ENCODE measurements around the gene SHISA7.
A peak's percentile ranks its signal among the peaks of the same experiment; 100 is the strongest.

SHISA7 gene

DNA sequence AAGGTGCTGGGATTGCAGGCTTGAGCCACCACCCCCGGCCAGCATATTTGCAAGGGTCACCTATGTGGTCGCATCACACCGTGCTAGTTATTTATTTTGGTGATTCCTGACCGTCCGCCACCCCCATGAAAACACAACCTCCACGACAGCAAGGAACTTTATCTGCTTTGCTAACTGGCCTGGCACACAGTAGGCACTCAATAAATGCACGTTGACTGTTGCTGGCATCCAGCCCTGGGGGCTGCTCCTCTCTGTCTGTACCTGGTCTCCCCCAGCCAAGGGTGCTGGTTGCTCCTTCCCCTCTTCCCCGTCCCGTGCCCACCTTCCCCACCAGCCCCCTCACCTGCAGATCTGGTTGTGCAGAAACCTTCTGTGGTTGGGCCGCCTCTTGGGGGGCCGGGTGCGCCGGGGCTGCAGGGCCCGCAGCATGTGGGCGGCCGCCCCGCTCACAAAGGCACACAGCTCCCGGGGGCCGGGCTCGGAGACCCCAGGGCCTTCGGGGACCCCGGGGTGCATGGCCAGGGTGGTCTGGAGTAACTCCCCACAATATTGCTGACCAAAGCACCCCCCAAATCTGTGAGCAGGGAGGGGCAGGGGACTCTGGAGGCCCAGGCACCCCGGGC, 21.1 kb upstream of the SHISA7 start:
- no peak for DNase-seq (ENCODE audit: low read depth in 1 of 2, low spot score in 1 of 2)

DNA sequence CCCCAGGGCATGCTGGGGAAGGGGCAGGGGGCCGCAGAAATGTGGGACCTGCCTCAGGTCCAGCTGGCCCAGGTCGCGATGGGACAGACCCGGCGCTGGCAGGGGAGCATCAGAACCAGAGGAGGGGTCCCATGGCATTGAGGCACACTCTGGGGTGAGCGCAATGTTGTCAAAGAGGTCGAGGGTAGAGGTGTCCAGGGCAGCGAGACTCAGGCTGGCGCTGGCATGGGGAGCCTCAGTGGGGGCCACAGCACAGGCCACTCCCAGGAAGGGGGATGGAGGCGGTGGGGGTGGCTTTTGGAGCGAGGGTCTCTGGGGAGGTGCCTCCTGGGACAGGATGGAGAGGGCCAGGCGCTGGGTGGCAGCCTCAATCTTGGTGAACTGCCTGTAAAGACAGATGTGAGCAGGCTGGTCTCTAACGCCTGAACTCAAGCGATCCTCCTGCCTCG, 20.5 kb upstream of the SHISA7 start:
- no peak for DNase-seq (ENCODE audit: low read depth in 1 of 2, low spot score in 1 of 2)

DNA sequence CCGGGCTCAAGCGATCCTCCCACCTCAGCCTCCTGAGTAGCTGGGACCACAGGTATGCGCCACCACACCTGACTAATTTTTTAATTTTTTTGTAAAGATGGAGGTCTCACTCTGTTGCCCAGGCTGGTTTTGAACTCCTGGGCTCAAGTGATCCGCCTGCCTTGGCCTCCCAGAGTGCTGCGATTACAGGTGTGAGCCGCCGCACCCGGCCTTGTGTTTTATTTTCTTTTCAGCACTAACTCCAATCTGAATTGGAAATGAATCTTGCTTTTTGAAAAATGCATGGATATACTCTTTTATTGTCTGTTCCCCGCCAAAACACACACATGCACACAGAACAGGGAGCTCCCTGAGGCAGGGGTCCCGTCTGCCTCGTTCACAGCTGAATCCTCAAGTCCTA, 19.6 kb upstream of the SHISA7 start:
- DNase-seq (ENCODE audit: low read depth in 1 of 2, low spot score in 1 of 2): no peak

DNA sequence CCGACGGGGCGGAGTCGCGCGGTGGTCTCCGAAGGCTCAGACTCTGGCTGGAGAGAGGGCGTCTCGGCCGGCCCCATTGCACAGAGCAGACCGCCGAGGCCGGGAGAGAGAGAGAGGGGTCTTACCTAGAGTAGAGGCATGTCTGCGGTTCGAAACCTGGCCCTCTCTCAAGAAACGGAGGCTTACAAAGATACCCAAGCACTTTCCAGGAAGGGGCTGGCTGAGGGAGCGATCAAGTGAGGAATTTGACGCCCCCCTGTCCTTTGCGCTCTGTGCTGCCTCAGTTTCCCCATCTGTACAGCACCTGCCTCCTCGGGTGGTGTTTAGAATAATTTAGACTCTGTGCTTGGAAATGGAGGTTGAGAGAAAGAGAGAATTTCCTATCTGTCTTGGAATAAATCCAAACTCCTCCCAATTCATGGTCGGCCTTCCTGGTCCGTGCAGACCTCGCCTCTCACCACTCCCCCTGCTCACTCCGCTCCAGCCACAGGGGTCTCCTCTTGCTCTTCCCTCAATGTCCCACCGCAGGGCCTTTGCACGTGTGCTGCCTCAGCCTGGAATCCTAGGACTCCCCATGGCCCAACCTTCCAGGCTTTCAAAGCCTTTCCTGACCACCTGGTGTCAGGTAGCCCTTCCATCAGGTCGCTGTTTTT, 19.0 kb upstream of the SHISA7 start:
- no peak for DNase-seq (ENCODE audit: low read depth in 1 of 2, low spot score in 1 of 2)

DNA sequence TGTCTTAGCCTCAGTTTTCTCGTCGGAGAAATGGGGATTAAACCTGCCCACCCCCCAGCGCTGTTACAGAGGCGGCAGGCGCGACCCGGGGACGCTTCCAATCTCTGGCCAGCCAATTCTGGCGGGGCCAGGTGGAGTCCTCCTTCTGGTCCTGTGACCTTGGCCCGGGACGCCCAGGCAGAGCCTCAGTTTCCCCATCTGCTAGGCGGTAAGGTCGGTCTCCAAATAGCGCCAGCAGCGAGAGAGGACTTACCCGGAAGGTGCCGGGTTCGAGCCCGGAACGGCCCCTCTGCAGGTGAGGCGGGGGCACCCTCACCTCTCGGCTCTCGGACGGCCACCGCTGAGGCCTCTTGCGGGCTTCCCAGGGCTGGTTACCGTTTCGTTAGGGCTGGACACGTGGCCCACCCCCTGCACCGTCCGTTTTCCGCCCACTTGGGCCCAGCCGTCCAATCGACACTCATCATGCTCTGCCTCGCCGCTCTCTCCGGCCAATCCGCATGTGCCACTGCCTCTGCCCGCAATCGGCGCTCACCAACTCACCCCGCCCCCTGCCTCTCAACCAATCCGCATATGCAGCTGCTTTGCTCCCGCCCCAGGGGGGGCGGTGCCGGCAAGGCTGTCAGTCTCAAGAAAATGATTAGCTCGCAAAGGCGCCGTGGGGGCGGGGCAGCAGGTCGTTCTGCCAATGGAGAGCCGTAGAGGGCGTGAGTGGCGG, 18.3 kb upstream of the SHISA7 start, which contains the start of gene ISOC2:
Gene ISOC2 (minus strand): TSS at position 384 of the 715 bp plus-strand sequence. CDS start 5,156 bp downstream, outside the sequence.
- DNase-seq (ENCODE audit: low read depth in 1 of 2, low spot score in 1 of 2): peak; percentile 100

DNA sequence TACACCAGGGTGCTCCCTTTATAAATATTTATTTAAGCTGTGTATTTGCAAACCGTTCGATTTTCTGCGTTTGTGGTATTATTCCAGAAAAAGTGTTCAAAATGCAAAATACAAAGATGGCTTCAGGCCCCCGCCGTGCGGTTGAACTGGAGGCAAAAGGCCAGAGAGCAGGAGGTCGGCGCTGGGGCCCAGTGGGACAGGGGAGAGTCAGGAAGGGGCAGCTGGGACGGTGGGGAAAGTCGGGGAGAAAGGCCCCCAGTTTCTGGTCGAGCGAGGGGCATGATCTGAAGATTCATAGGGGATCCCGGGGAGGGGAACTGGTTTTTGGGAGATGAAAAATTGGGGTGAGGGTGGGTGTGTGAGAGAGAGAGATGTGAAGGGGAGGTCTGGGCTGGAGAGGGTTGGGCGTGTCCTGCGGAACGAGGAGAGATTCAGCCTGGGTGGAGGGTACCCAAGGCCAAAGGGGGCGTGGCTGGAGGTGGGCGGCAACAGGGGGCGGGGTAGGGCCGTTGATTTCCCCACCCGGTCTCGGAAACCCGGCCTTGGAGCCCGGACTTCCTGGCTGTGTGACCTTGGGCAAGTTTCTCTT, 17.7 kb upstream of the SHISA7 start:
- no peak for DNase-seq (ENCODE audit: low read depth in 1 of 2, low spot score in 1 of 2)

DNA sequence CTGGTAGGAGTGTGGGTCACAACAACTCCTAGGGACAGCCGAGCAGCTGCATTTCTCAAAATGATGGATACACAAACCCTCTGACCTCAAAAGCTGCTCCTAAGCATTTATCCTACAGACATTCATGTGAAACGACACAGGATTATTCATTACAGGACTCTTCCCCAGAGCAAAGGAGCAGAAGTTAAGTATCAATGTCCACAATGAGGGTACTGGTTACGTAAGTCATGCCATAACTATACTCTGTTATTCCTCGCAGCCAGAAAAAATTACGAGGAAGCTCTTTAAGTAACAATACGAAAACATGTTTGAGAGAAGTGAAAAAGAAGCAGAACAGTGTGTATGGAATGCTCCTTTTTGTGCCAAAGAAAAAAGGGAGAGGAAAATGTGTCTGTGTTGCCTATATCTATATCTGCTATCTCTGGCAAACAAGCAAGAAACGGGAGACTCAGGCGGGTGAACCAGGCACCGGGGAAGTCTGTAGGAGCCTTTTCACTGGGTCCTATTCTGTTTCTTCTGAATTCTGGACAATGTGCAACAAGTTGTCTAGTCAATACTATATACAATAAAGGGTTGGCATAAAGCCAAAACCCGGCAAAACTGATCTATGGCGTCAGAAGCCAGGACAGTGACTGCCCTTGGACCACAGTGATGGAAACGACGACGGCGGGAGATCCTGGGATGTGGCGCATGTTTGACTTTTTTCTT, 17.0 kb upstream of the SHISA7 start:
- DNase-seq (ENCODE audit: low read depth in 1 of 2, low spot score in 1 of 2): no peak

DNA sequence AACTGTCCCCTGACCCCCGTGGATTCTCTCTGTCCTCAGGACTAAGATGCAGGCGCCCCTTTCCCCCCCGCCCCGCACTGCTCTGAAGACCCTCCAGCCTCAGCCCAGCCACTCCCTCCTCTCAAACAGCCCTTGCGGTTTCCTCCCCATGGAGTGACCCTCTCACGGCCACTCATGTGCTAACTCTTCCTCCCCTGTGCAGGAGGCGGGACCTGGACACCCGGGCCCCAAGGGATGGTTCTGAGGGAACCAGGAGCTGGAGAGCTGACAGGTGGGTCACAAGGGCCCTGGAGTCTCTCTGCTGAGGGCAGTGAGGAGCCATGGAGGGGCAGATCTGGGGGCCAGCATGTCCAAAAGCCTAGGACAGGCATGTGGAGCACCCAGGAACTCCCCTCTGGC, 16.4 kb upstream of the SHISA7 start:
- DNase-seq (ENCODE audit: low read depth in 1 of 2, low spot score in 1 of 2): no peak

DNA sequence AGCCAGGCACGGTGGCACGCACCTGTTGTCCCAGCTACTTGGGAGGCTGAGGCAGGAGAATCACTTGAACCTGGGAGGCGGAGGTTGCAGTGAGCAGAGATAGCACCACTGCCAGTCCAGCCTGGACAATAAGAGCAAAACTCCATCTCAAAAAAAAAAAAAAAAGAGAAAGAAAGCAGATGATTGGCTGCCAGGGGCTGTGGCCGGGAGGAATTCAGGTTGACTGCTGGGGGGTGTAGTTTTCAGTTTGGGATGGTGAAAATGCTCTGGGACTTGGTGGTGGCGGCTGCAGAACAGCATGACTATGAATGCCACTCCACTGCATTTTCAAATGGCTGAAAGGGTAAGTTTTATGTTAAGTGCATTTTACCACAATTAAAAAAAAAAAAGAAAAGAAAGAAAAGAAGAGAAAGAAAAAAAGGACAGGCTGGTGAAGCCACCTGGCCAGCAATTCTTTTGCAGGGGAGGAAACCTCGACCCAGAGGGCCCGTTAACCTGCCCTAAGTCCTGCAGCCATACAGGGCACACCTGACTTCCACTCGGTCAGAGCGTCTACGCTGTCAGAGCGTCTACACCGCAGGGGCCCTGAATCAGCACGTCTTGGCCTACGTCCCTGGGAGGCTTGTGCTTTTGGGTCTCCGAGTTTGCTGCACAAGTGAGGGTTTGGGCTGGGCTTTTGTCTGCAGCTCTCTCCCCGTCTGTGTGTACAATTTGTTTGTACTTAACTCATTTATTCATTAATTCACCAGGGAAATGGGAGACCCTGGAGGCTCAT, 14.8 kb upstream of the SHISA7 start:
- no peak for DNase-seq (ENCODE audit: low read depth in 1 of 2, low spot score in 1 of 2)

DNA sequence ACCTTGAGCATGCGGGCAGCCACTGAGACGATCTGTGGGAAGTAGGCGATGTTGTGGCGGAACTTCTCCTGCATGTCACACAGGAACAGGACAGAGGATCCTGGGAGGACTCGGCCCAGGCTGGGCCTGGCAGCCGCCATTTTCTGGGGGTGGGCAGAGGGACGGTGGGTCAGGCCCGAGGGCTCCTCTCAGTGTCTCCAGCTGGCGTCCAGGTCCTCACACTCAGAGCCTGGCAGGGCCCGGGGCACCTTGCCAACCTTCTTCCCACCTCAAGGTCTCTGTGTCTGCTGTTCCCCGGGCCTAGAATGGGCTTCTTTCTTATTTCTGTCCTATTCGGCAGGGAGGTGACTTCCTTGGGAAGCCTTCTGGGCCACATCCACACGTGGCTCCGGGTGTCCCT, 13.2 kb upstream of the SHISA7 start:
- no peak for DNase-seq (ENCODE audit: low read depth in 1 of 2, low spot score in 1 of 2)

DNA sequence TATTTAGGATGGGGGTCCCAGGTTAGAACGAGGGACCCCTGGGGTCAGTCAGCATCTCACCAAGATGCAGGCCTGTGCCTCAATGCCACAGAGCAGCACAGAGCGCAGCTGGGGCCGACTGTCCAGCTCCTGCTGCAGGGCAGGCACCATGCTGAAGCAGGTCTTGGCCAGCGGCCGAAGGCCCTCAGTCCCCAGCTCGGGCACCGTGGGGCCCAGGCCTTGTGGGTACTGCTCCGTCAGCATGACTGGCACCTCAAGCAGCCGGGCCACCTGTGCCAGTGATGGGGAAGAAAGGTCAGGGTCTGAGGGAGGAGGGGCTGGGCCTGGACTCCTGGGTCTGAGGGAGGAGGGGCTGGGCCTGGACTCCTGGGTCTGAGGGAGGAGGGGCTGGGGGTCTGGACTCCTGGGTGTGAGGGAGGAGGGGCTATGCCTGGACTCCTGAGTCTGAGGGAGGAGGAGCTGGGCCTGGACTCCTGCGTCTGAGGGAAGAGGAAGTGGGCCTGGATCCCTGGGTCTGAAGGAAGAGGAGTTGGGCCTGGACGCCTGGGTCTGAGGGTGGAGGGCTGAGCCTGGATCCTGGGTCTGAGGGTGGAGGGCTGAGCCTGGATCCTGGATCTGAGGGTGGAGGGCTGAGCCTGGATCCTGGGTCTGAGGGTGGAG, 12.6 kb upstream of the SHISA7 start:
- no peak for DNase-seq (ENCODE audit: low read depth in 1 of 2, low spot score in 1 of 2)

DNA sequence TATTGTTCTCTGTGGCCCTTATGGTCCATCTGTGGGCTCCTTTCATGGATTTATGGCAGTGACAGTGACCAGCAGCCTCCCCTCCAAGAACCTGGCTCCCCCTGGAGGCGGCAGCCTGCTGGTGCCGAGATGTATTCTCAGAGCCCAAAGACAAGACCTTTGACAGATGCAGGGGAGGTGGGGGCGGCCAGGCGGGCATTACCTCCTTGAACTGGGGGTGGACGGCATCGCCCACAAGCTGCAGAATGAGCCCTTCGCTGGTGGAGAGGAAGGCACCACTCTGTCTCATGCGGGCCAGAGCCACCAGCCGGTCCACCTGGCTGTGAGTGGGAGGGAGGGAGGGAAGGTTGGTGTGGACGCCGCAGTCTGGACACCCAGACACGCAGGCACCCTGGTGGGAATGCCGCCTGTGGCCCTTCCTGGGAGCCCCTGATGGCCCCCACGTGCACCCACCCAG, 11.7 kb upstream of the SHISA7 start:
- DNase-seq (ENCODE audit: low read depth in 1 of 2, low spot score in 1 of 2): peak in 1 of 2 donors; percentile 40

DNA sequence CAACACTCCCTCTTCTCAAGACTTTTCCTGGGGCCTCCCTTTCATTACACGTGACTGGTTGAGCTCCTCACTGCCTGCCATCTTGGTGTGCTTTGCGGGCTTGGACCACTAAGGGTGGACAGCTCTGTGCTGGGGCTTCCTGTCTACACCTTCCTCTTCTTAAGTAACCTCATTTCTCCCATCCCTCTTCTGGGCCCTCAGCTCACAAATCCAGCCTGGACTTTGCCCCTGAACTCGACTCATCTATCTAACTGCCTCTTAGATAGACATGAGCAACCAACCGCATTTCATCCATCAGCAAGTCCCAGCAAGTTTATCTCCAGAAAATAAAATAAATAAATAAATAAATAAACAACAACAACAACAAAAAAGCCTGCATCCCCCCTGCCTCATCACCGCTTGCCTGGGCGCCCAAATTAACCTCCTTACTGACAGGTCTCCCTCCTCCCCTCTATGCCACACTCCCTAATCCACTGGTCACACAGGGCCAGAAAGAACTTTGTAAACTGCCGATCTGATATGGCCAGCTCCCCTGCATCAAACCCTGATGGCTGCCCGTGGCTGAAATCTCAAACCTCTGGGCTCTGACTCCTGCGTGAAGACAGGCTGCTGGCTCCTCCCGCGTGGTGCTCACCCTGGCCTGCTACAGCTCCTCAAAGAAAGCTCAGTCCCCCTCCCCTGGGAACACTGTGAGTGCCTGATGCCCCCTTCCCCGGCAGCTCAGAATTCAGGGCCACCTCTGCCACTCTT, 10.6 kb upstream of the SHISA7 start:
- DNase-seq (ENCODE audit: low read depth in 1 of 2, low spot score in 1 of 2): no peak

DNA sequence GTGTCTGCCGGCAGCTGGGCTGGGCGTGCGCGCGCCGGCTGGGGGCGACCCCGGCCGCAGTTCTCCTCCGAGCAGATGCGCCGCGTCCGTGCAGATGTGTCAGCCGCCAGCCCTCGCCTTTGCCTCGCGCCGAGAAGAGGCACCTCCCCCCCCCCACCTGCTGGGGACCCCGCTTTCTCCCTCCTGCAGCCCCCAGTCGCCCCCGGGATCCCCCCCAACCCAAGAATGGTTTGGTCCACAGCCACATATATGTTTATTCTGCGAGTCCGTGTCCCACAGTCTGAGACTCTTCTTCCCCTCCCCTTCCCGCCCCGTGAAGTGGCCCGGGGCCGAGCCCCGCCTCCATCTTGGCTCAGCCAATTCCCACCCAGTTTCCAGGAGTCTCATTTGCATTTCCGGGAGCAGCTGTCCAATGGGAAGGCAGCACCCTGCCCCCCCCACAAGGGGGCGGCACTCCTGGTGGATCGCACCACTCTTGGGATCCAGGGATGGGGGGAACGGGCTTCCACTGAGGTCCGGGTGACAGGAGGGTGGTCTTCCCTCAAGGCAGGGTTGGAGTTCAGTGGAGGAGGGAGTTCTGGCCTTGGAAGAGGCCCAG, 9.7 kb upstream of the SHISA7 start:
- DNase-seq (ENCODE audit: low read depth in 1 of 2, low spot score in 1 of 2): no peak

DNA sequence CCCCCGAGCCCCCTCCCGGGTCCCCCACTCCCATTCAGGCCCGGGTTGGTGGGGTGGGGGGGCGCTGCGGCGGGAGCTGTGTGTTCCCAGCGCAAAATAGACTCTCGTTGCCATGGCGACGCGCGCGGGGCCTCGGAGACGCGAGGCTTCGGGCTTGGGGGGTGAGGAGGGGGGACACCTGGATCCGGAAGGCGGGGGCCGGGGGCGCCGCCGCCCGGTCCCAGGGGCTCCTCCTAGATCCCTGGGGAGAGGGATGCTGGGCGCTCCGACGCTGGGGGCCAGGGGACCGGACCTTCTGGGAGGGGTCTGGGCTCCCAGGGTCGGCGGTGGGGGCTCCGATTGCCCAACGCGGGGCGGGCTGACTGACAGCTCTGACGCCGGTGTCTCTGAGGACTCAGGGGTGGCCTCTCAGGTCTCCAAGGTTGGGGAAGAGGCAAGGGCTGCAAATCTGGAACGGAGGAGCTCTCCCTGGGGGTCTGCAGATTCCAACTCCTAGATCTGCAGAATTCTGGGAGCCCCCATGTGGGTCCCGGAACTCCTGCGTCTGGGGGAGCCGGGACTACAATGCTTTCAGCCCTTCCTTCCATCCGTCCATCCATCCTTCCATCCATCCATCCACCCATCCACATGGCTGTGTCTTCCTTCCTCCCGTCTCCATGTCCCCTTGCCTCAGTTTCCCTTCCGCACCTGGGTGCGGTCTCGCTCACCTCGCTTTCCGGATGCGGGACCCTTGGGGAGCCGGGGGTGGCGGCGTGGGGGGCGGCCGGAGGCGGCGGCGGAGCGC, 9.1 kb upstream of the SHISA7 start:
- no peak for DNase-seq (ENCODE audit: low read depth in 1 of 2, low spot score in 1 of 2)

DNA sequence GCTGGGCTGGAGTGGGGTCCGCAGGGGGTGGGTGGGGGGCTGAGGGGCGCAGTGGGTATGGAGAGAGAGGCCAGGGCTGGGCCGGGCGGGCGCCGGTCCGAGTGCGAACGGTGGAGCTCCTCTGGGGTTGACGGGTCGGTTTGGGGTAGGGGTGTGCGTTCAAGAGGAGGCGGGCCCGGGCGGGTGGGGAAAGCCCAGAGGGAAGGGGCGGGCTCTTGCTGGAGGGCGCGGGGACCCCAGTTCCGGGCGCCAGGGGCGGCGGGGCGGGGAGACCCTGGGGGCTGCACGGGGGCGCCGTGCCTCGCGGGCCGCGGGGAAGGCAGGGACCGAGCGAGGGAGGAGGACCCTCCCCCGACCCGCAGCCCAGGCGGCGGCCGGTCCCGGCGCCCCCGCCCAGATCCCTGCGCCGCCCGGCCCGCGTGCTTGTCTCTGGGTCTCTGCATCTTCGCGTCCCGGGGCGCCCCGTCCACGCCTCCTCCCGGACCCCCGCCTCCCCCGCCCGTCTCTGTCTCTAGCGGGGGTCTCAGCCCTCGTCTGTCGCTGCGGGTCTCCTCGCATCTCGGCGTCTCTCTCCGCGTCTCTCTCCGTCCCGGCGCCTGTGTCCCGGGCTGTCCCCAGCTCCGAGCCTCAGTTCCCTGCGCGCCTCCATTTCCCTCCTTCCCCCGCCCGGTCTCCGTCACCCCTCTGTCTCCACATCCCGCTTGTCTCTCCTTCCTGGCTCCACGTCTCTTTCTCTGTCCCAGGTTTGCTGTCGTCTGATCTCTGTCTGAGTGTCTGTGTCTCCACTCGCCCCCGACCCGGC, 8.3 kb upstream of the SHISA7 start:
- DNase-seq (ENCODE audit: low read depth in 1 of 2, low spot score in 1 of 2): no peak

DNA sequence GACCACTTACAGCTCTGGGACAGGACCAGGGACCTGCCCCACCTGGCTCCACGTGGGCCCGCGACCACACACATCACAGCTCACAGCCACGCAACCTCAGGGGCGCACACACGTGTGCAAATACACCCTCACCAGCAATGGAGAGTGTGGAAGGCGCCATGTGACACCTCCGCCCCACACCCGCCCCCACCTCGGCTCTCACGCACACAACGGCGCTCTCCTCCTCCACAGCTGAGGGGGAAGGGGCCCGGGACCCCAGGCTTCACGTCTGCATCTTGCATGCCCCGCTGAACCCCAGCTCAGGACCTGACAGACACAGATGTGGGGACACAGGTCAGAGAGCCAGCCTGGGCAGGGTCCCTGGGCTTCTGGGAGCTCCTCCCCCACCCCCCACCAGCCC, 6.4 kb upstream of the SHISA7 start:
- DNase-seq (ENCODE audit: low read depth in 1 of 2, low spot score in 1 of 2): no peak

Data from stimulated activated CD4-positive, alpha-beta T cell treated with anti-CD3 and anti-CD28 coated beads, Interleukin-15, amount 100 ng/mL, for 1 hour (primary cell).